Measurements from ENCODE around the gene ANKHD1.

The ANKHD1 gene

DNA sequence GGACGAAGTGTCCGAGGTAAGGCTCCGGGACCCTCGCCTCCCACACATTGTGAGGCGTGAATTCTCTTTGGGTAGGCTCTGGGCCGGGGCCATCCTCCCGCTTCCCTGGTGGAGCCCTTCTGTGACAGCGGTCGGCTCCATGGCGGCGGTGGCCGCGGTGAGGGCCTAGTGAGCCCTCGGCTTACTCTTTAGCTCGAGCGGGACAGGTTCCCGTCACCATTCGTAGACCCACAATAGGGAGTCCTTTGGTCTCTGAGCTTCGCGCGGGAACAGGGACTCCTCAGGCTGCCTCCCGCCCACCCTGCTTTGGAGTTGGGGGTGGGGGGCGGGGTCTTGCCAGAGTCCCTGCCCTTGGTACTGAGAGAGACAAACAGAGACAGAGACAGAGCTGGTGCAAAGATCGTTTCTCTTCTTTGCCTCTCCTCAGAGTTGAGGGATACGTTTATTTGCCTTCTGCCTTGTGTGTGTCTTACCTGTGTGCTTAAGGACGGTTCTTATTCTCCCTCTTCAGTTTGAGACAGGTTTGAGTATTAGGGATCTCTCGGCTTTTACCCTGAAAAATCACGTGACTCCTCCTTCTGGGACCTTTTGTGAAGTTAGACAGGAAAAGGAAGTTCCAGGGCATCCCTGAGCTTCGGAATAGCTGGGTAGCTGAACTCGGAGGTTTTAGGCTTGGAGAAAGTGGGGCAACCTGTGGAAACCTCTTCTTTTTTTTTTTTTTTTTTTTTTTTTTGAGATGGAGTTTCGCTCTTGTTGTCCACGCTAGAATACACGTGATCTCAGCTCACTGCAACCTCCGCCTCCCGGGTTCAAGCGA lies 833 bp downstream of the ANKHD1 start:
- TF ChIP-seq NFRKB (IDR thresholded peaks at IDR 0.05) (no peak), BHLHE40 (IDR thresholded peaks at IDR 0.05; ENCODE audit: borderline replicate concordance) (no peak), SUZ12 (IDR thresholded peaks at IDR 0.05) (no peak), ZNF384 (IDR thresholded peaks at IDR 0.05) (peak; percentile 81), LEF1 (IDR thresholded peaks at IDR 0.05; ENCODE audit: borderline replicate concordance) (no peak)
- ChIA-PET CTCF (interaction anchor here (0.5 to 2.0 kb wide), 3 partner anchors 37 to 158 kb away, joined by 3 to 10 read pairs (median 4); no protein-coding TSS in a partner anchor), POLR2A (interaction anchor here (0.6 to 3.5 kb wide), 26 partner anchors 9 to 323 kb away, joined by 3 to 24 read pairs (median 5); partner anchors contain the start of genes HARS1, HARS2, HBEGF and IK)
- peak; percentile 46 for DNase-seq (ENCODE audit: extremely low spot score)

GRCh38 chr5:140403613-140404012 lies 2.0 kb downstream of the ANKHD1 start:
- ChIA-PET POLR2A (no interaction called here), CTCF (interaction anchor here (0.7 kb wide), 1 partner anchor 16 kb away, joined by 3 read pairs; no protein-coding TSS in a partner anchor)
- DNase-seq (ENCODE audit: extremely low spot score) = no peak
- TF ChIP-seq SUZ12 (IDR thresholded peaks at IDR 0.05) = no peak
- TF ChIP-seq NFRKB (IDR thresholded peaks at IDR 0.05) = no peak
- TF ChIP-seq ARNT (IDR thresholded peaks at IDR 0.05) = no peak
- no peak for TF ChIP-seq FOXA1 (IDR thresholded peaks at IDR 0.05)
- no peak for TF ChIP-seq TARDBP (IDR thresholded peaks at IDR 0.05)
- no peak for TF ChIP-seq ZNF384 (IDR thresholded peaks at IDR 0.05)
- no peak for TF ChIP-seq HDGF (IDR thresholded peaks at IDR 0.05; ENCODE audit: borderline replicate concordance)
- TF ChIP-seq LEF1 (IDR thresholded peaks at IDR 0.05; ENCODE audit: borderline replicate concordance) = no peak
- no peak for TF ChIP-seq ELF4 (IDR thresholded peaks at IDR 0.05)
- TF ChIP-seq, protein P1, sequence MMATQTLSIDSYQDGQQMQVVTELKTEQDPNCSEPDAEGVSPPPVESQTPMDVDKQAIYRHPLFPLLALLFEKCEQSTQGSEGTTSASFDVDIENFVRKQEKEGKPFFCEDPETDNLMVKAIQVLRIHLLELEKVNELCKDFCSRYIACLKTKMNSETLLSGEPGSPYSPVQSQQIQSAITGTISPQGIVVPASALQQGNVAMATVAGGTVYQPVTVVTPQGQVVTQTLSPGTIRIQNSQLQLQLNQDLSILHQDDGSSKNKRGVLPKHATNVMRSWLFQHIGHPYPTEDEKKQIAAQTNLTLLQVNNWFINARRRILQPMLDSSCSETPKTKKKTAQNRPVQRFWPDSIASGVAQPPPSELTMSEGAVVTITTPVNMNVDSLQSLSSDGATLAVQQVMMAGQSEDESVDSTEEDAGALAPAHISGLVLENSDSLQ (IDR thresholded peaks at IDR 0.05) = no peak
- no peak for TF ChIP-seq L3MBTL2 (conservative IDR thresholded peaks at IDR 0.05)
- no peak for TF ChIP-seq SP1 (IDR thresholded peaks at IDR 0.05)

DNA sequence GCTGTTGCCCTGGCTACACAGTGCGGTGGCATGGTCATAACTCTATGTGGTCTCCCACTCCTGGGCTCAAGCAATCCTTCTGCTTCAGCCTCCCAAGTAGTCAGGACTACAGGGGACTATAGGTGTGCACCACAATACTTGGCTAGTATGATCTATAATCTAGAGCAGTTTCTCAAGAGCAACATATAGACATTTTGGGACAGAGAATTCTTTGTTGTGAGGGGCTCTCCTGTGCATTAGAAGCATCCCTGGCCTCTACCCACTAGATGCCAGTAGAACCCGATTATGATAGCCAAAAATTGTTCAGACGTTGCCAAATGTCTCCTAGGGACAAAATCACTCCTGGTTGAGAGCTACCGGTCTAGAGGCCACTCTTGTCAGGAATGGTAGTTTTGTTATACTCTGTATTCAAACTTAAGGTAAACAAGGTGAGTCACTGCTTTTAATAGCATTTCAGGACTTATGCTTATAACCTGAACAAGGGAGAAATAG lies 7.2 kb downstream of the ANKHD1 start:
- DNase-seq (ENCODE audit: extremely low spot score) = no peak
- TF ChIP-seq FOXA1 (IDR thresholded peaks at IDR 0.05) = no peak
- TF ChIP-seq L3MBTL2 (conservative IDR thresholded peaks at IDR 0.05) = no peak
- no peak for TF ChIP-seq BHLHE40 (IDR thresholded peaks at IDR 0.05; ENCODE audit: borderline replicate concordance)
- TF ChIP-seq FOXK2 (IDR thresholded peaks at IDR 0.05) = no peak
- no peak for TF ChIP-seq ZNF384 (IDR thresholded peaks at IDR 0.05)
- no peak for TF ChIP-seq CTBP1 (IDR thresholded peaks at IDR 0.05; ENCODE audit: borderline replicate concordance)
- no peak for TF ChIP-seq HDGF (IDR thresholded peaks at IDR 0.05; ENCODE audit: borderline replicate concordance)
- no peak for TF ChIP-seq SUZ12 (IDR thresholded peaks at IDR 0.05)
- no peak for TF ChIP-seq FOXM1 (IDR thresholded peaks at IDR 0.05; ENCODE audit: borderline replicate concordance)
- TF ChIP-seq TARDBP (IDR thresholded peaks at IDR 0.05) = no peak
- no peak for TF ChIP-seq SP1 (IDR thresholded peaks at IDR 0.05)
- no peak for TF ChIP-seq ARNT (IDR thresholded peaks at IDR 0.05)
- TF ChIP-seq, protein P1 (IDR thresholded peaks at IDR 0.05) = no peak
- no peak for TF ChIP-seq ELF4 (IDR thresholded peaks at IDR 0.05)
- TF ChIP-seq NFRKB (IDR thresholded peaks at IDR 0.05) = no peak
- no peak for TF ChIP-seq LEF1 (IDR thresholded peaks at IDR 0.05; ENCODE audit: borderline replicate concordance)
- CTCF ChIA-PET = no interaction called here
- POLR2A ChIA-PET = interaction anchor here (1.6 kb wide), 1 partner anchor 239 kb away, joined by 4 read pairs; the partner anchor contains the start of genes IK and NDUFA2

- TF ChIP-seq CTBP1 (IDR thresholded peaks at IDR 0.05; ENCODE audit: borderline replicate concordance) = no peak
- TF ChIP-seq L3MBTL2 (conservative IDR thresholded peaks at IDR 0.05) = no peak
- TF ChIP-seq, protein P1 (IDR thresholded peaks at IDR 0.05) = no peak
- no peak for TF ChIP-seq LEF1 (IDR thresholded peaks at IDR 0.05; ENCODE audit: borderline replicate concordance)
- no peak for TF ChIP-seq ARNT (IDR thresholded peaks at IDR 0.05)
- TF ChIP-seq ZNF384 (IDR thresholded peaks at IDR 0.05) = no peak
- TF ChIP-seq FOXK2 (IDR thresholded peaks at IDR 0.05) = no peak
- TF ChIP-seq FOXA1 (IDR thresholded peaks at IDR 0.05) = no peak
- TF ChIP-seq TARDBP (IDR thresholded peaks at IDR 0.05) = no peak
- TF ChIP-seq SP1 (IDR thresholded peaks at IDR 0.05) = no peak
- TF ChIP-seq NFRKB (IDR thresholded peaks at IDR 0.05) = no peak
- no peak for TF ChIP-seq HDGF (IDR thresholded peaks at IDR 0.05; ENCODE audit: borderline replicate concordance)
- TF ChIP-seq FOXM1 (IDR thresholded peaks at IDR 0.05; ENCODE audit: borderline replicate concordance) = no peak
- TF ChIP-seq SUZ12 (IDR thresholded peaks at IDR 0.05) = no peak
- TF ChIP-seq ELF4 (IDR thresholded peaks at IDR 0.05) = no peak
- no peak for TF ChIP-seq BHLHE40 (IDR thresholded peaks at IDR 0.05; ENCODE audit: borderline replicate concordance)
- CTCF ChIA-PET = no interaction called here
These were observed 11.6 kb downstream of the ANKHD1 start for GRCh38 chr5:140413230-140413629.

DNA sequence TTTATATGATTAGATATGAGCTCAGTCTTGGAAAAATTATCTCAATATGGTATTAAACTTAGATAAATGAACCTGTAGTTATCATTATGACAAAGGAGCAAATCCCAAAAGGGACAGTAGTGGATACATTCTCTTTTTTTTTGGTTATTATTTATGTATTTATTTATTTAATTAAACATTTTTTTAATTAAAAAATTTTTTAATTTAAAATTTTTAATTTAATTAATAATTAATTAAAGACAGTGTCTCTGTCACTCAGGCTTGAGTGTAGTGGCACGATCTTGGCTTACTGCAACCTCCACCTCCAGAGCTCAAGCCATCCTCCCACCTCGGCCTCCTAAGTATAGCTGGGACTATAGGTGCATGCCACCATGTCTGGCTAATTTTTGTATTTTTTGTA lies 15.6 kb downstream of the ANKHD1 start:
- DNase-seq (ENCODE audit: extremely low spot score) = no peak
- ChIA-PET CTCF (interaction anchor here (0.6 kb wide), 1 partner anchor 16 kb away, joined by 4 read pairs; no protein-coding TSS in a partner anchor), POLR2A (no interaction called here)
- no peak for TF ChIP-seq HDGF (IDR thresholded peaks at IDR 0.05; ENCODE audit: borderline replicate concordance)
- no peak for TF ChIP-seq NFRKB (IDR thresholded peaks at IDR 0.05)
- no peak for TF ChIP-seq ELF4 (IDR thresholded peaks at IDR 0.05)
- no peak for TF ChIP-seq BHLHE40 (IDR thresholded peaks at IDR 0.05; ENCODE audit: borderline replicate concordance)
- no peak for TF ChIP-seq SP1 (IDR thresholded peaks at IDR 0.05)
- no peak for TF ChIP-seq CTBP1 (IDR thresholded peaks at IDR 0.05; ENCODE audit: borderline replicate concordance)
- no peak for TF ChIP-seq ARNT (IDR thresholded peaks at IDR 0.05)
- TF ChIP-seq ZNF384 (IDR thresholded peaks at IDR 0.05) = no peak
- TF ChIP-seq L3MBTL2 (conservative IDR thresholded peaks at IDR 0.05) = no peak
- TF ChIP-seq LEF1 (IDR thresholded peaks at IDR 0.05; ENCODE audit: borderline replicate concordance) = no peak
- no peak for TF ChIP-seq FOXK2 (IDR thresholded peaks at IDR 0.05)

More at GRCh38 chr5:140413230-140413629, 11.6 kb downstream of the ANKHD1 start:
- POLR2A ChIA-PET = interaction anchor here (1.6 kb wide), 1 partner anchor 11 kb away, joined by 5 read pairs; no protein-coding TSS in a partner anchor
- no peak for DNase-seq (ENCODE audit: extremely low spot score)
